ENCODE results near the gene ZMAT3. TPM values are rescaled to one million over a fixed set of nuclear protein-coding genes. Genes with fewer than 3 reads are reported as not detected.

The ZMAT3 gene
- total RNA-seq, 1 donor = 47.0 TPM

GRCh38 chr3:179000659-179001058, 71.0 kb downstream of the ZMAT3 start:
- no peak for DNase-seq (ENCODE audit: insufficient read length, low spot score, missing footprints)
- Histone ChIP-seq H3K36me3 (ENCODE audit: insufficient read depth, low read length) (peaks cover 6% of the 10 kb centered on the region), H3K4me2 (ENCODE audit: insufficient read depth, low read length) (no peak overlapping the region), H3K4me3 (ENCODE audit: insufficient read depth, low read length) (no peak overlapping the region), H4K20me1 (ENCODE audit: insufficient read depth, low read length) (no peaks in the 10 kb centered on the region), H2AFZ (ENCODE audit: low read length) (no peak overlapping the region), H3K79me2 (ENCODE audit: insufficient read depth, low read length) (no peaks in the 10 kb centered on the region), H3K9me3 (ENCODE audit: low read depth, low read length) (no peaks in the 10 kb centered on the region), H3K27me3 (ENCODE audit: insufficient read depth, low read length) (no peaks in the 10 kb centered on the region), H3K4me1 (ENCODE audit: insufficient read depth, low read length) (peaks cover 4% of the 10 kb centered on the region), H3K27ac (ENCODE audit: low read depth, low read length) (no peak overlapping the region)
- no peak for TF ChIP-seq CTCF (IDR thresholded peaks at IDR 0.05; ENCODE audit: extremely low read depth, low read depth, low read length)

DNA sequence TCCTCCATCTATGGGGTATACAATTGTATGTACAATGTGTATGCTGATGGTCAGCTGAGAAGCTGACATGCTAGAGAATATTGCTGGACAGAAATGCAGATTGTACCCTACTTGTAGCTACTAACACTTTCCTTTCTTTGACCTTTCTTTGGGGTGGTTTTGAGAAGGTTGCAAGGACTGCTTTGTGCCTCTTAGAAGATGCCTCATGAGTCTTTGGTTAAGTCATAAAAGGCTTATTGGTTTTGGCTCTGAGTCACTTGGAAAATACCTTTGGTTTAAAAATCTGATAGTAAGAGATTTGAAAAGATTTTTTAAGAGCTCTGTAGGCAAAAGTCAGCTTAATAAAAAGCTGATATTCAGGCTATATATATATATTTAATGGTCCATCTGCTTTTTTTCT, 71.5 kb downstream of the ZMAT3 start:
- H3K4me2 ChIP-seq (ENCODE audit: insufficient read depth, low read length) = no peak overlapping the region
- H3K36me3 ChIP-seq (ENCODE audit: insufficient read depth, low read length) = peaks cover 6% of the 10 kb centered on the region
- no peak overlapping the region for H3K27ac ChIP-seq (ENCODE audit: low read depth, low read length)
- H3K4me1 ChIP-seq (ENCODE audit: insufficient read depth, low read length) = peaks cover 4% of the 10 kb centered on the region
- no peaks in the 10 kb centered on the region for H3K9me3 ChIP-seq (ENCODE audit: low read depth, low read length)
- no peak overlapping the region for H2AFZ ChIP-seq (ENCODE audit: low read length)
- no peaks in the 10 kb centered on the region for H3K79me2 ChIP-seq (ENCODE audit: insufficient read depth, low read length)
- no peaks in the 10 kb centered on the region for H4K20me1 ChIP-seq (ENCODE audit: insufficient read depth, low read length)
- no peak for DNase-seq (ENCODE audit: insufficient read length, low spot score, missing footprints)
- H3K4me3 ChIP-seq (ENCODE audit: insufficient read depth, low read length) = no peak overlapping the region
- TF ChIP-seq CTCF (IDR thresholded peaks at IDR 0.05; ENCODE audit: extremely low read depth, low read depth, low read length) = no peak
- H3K27me3 ChIP-seq (ENCODE audit: insufficient read depth, low read length) = no peaks in the 10 kb centered on the region

GRCh38 chr3:178996399-178996798, 75.2 kb downstream of the ZMAT3 start:
- TF ChIP-seq CTCF (IDR thresholded peaks at IDR 0.05; ENCODE audit: extremely low read depth, low read depth, low read length) = no peak
- peaks cover 4% of the 10 kb centered on the region for H3K4me1 ChIP-seq (ENCODE audit: insufficient read depth, low read length)
- no peaks in the 10 kb centered on the region for H4K20me1 ChIP-seq (ENCODE audit: insufficient read depth, low read length)
- no peaks in the 10 kb centered on the region for H3K27me3 ChIP-seq (ENCODE audit: insufficient read depth, low read length)
- H3K4me3 ChIP-seq (ENCODE audit: insufficient read depth, low read length) = no peak overlapping the region
- DNase-seq (ENCODE audit: insufficient read length, low spot score, missing footprints) = no peak
- H2AFZ ChIP-seq (ENCODE audit: low read length) = no peak overlapping the region
- H3K79me2 ChIP-seq (ENCODE audit: insufficient read depth, low read length) = no peaks in the 10 kb centered on the region
- no peak overlapping the region for H3K4me2 ChIP-seq (ENCODE audit: insufficient read depth, low read length)
- no peak overlapping the region for H3K27ac ChIP-seq (ENCODE audit: low read depth, low read length)
- H3K36me3 ChIP-seq (ENCODE audit: insufficient read depth, low read length) = peaks cover 1% of the 10 kb centered on the region
- H3K9me3 ChIP-seq (ENCODE audit: low read depth, low read length) = no peaks in the 10 kb centered on the region

DNA sequence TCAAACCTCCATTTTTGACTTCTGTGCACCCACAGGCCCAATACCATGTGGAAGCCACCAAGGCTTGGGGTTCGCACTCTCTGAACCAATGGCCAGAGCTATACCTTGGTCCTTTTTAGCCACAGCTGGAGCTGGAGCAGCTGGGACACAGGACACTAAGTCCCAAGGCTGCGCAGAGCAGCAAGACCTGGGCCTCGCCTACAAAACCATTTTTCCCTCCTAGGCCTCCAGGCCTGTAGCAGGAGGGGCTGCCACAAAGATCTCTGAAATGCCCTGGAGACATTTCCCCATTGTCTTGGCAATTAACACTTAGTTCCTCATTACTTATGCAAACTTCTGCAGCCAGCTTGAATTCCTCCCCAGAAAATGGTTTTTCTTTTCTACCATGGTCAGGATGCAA, 81.3 kb downstream of the ZMAT3 start:
- Histone ChIP-seq H4K20me1 (ENCODE audit: insufficient read depth, low read length) (no peaks in the 10 kb centered on the region), H3K4me2 (ENCODE audit: insufficient read depth, low read length) (no peak overlapping the region), H3K9me3 (ENCODE audit: low read depth, low read length) (peaks cover 9% of the 10 kb centered on the region), H3K4me3 (ENCODE audit: insufficient read depth, low read length) (no peak overlapping the region), H3K36me3 (ENCODE audit: insufficient read depth, low read length) (no peaks in the 10 kb centered on the region), H3K79me2 (ENCODE audit: insufficient read depth, low read length) (no peaks in the 10 kb centered on the region), H3K27me3 (ENCODE audit: insufficient read depth, low read length) (no peaks in the 10 kb centered on the region), H3K4me1 (ENCODE audit: insufficient read depth, low read length) (no peaks in the 10 kb centered on the region), H3K27ac (ENCODE audit: low read depth, low read length) (no peak overlapping the region), H2AFZ (ENCODE audit: low read length) (no peak overlapping the region)
- TF ChIP-seq CTCF (IDR thresholded peaks at IDR 0.05; ENCODE audit: extremely low read depth, low read depth, low read length) = no peak
- DNase-seq (ENCODE audit: insufficient read length, low spot score, missing footprints) = no peak
